ENCODE results near the gene LIFR. TPM values are rescaled to one million over a fixed set of nuclear protein-coding genes. Genes with fewer than 3 reads are reported as not detected.
A peak's percentile ranks its signal among the peaks of the same experiment; 100 is the strongest.

Gene LIFR
- total and polyA plus RNA-seq, 11 donors = 12.6 to 66.8 (median 38.5) TPM

DNA sequence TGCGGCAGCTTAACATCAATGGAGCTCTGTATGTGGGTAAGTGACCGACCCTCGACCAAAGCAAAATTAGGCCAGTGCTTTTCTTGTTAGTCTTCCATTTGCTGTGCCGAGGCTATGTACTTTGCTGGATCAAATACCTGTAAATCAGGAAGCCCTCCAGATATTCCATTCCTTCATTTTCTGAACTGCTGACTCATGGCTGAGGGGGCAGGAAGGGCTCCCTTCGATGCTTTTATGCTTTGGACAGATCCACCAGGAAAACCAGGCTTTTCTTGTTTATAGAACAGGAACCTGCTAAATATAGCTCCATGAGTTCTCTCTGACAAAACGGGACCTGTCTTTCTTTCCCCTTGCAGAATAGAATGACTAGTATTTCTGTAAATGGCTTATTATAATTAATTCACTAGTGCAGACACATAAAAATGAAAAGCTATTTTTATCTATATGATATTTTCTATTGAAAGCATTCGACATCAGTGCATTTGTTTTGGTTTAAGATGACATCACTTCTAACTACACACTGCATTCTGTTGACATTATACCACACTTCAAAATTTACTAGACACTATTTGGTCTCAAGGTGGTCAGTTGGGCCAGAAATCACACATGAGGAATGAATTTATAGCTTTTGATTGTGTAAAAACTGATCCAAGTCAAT lies 93.3 kb downstream of the LIFR start:
- intact Hi-C loops (cut with DNase I) = no loop called here
- DNase-seq = no peak
- Histone ChIP-seq H3K27ac (peak overlapping the region in 9 of 12 donors; percentile 19 to 86 (median 51)), H3K36me3 (peaks cover 0 to 9% (median 0%) of the 10 kb centered on the region in 9 donors), H3K9me3 (no peaks in the 10 kb centered on the region), H3K27me3 (peaks cover 0 to 34% (median 0%) of the 10 kb centered on the region in 9 donors), H3K4me3 (no peak overlapping the region), H3K4me1 (peaks cover 14 to 58% (median 53%) of the 10 kb centered on the region in 12 donors)
- ATAC-seq = no peak
- no peak for TF ChIP-seq POLR2A (IDR thresholded peaks at IDR 0.05)
- TF ChIP-seq, protein P1, sequence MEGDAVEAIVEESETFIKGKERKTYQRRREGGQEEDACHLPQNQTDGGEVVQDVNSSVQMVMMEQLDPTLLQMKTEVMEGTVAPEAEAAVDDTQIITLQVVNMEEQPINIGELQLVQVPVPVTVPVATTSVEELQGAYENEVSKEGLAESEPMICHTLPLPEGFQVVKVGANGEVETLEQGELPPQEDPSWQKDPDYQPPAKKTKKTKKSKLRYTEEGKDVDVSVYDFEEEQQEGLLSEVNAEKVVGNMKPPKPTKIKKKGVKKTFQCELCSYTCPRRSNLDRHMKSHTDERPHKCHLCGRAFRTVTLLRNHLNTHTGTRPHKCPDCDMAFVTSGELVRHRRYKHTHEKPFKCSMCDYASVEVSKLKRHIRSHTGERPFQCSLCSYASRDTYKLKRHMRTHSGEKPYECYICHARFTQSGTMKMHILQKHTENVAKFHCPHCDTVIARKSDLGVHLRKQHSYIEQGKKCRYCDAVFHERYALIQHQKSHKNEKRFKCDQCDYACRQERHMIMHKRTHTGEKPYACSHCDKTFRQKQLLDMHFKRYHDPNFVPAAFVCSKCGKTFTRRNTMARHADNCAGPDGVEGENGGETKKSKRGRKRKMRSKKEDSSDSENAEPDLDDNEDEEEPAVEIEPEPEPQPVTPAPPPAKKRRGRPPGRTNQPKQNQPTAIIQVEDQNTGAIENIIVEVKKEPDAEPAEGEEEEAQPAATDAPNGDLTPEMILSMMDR (IDR thresholded peaks at IDR 0.05) = no peak
- 43 to 56% (median 46%) methylated on average over 7 of the region's 7 CpGs for WGBS, 4 donors

DNA sequence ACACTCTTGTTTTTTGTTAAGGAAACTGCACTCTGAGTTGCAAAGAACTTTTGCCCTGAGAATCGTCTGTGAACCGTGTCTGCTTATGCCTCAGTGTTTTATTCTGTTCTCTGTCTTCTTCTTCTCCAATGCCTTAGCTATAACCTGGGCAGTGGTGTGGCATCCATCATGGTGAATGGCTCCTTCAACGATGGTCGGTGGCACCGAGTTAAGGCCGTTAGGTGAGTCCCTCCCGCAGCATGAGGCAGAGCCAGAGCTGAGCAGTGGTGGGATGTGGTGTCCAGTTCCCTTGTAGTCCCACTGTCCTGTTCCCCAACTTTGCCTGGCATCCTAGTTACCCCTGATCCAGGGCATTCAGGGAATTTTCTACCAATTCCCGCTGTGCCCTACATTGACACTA lies 98.3 kb downstream of the LIFR start:
- no peak for DNase-seq
- H3K36me3 ChIP-seq = peaks cover 0 to 9% (median 0%) of the 10 kb centered on the region in 9 donors
- peaks cover 0 to 9% (median 5%) of the 10 kb centered on the region in 12 donors for H3K4me1 ChIP-seq
- no peak overlapping the region for H3K4me3 ChIP-seq
- H3K27me3 ChIP-seq = peaks cover 0 to 50% (median 0%) of the 10 kb centered on the region in 9 donors
- intact Hi-C loops (cut with DNase I) = no loop called here
- WGBS, 4 donors = 96 to 97% (median 96%) methylated on average over 8 of the region's 8 CpGs
- H3K9me3 ChIP-seq = no peaks in the 10 kb centered on the region
- no peak overlapping the region for H3K27ac ChIP-seq
- TF ChIP-seq, protein P1 (IDR thresholded peaks at IDR 0.05) = no peak
- no peak for TF ChIP-seq POLR2A (IDR thresholded peaks at IDR 0.05)
- no peak for ATAC-seq

- no peaks in the 10 kb centered on the region for H3K4me1 ChIP-seq
- H3K36me3 ChIP-seq = peaks cover 0 to 9% (median 0%) of the 10 kb centered on the region in 9 donors
- intact Hi-C loops (cut with DNase I) = no loop called here
- H3K27ac ChIP-seq = no peak overlapping the region
- no peak for TF ChIP-seq POLR2A (IDR thresholded peaks at IDR 0.05)
- TF ChIP-seq, protein P1 (IDR thresholded peaks at IDR 0.05) = no peak
- no peak for ATAC-seq
- H3K27me3 ChIP-seq = peaks cover 0 to 55% (median 0%) of the 10 kb centered on the region in 9 donors
- H3K4me3 ChIP-seq = no peak overlapping the region
- 88 to 92% (median 91%) methylated on average over 4 of the region's 4 CpGs for WGBS, 4 donors
- DNase-seq = no peak
- no peaks in the 10 kb centered on the region for H3K9me3 ChIP-seq
These were observed 99.6 kb downstream of the LIFR start for GRCh38 chr5:38456657-38457399.

GRCh38 chr5:38455796-38456330 lies 100.6 kb downstream of the LIFR start:
- Histone ChIP-seq H3K27me3 (peaks cover 0 to 63% (median 0%) of the 10 kb centered on the region in 9 donors), H3K4me3 (no peak overlapping the region), H3K27ac (no peak overlapping the region), H3K36me3 (peaks cover 0 to 9% (median 0%) of the 10 kb centered on the region in 9 donors), H3K9me3 (no peaks in the 10 kb centered on the region), H3K4me1 (peaks cover 0 to 6% (median 0%) of the 10 kb centered on the region in 12 donors)
- DNase-seq = no peak
- 82 to 87% (median 85%) methylated on average over 8 of the region's 8 CpGs for WGBS, 4 donors
- ATAC-seq = no peak
- intact Hi-C loops (cut with DNase I) = no loop called here
- TF ChIP-seq POLR2A (IDR thresholded peaks at IDR 0.05) = no peak
- TF ChIP-seq, protein P1 (IDR thresholded peaks at IDR 0.05) = no peak

Data from heart left ventricle (tissue), 16 donors.